C4-2B (cell line): Measurements from ENCODE around the gene SLC10A4.

ENCODE experiments used
- CTCF ChIP-seq: fragments of 450-650 bp; conservative IDR thresholded peaks from 2 replicates; pipeline ENCODE4 v1.5.1; 2017; ENCODE audit warnings: mild to moderate bottlenecking
- ZFX ChIP-seq: fragments of 450-650 bp; IDR thresholded peaks from 2 replicates; pipeline ENCODE4 v1.6.1; 2017

- TF ChIP-seq CTCF (no peak), ZFX (no peak)
These were observed 16.5 kb downstream of the SLC10A4 start for GRCh38 chr4:48499551-48500066.
